Right lobe of liver (tissue), 6 donors: Measurements from ENCODE around the gene CDX2. TPM values are rescaled to one million over a fixed set of nuclear protein-coding genes. Genes with fewer than 3 reads are reported as not detected.
A peak's percentile ranks its signal among the peaks of the same experiment; 100 is the strongest.

Source experiments
- ATAC-seq, 4 donors: fragments of 200-7000 bp; cut with Tn5 transposase; one replicate each; pipeline ENCODE4 v1.9.1; 2020; ENCODE audit warnings: mild to moderate bottlenecking in 4 of 4, moderate library complexity in 4 of 4
- DNase-seq, 3 donors: peaks; one replicate each; pipeline ENCODE4 v3.0.0-alpha.2; 2020
- H3K27ac ChIP-seq, 3 donors: fragments of 200-600 bp; one replicate each; pipeline ENCODE4 v1.8.0; 2022
- H3K27me3 ChIP-seq, 2 donors: fragments of 200-600 bp; one replicate each; pipeline ENCODE4 v1.8.0; 2022
- H3K36me3 ChIP-seq, 4 donors: fragments of 200-600 bp; sonication (generic) in 1 of 4; one replicate each; pipeline versions ENCODE4 v1.5.1 to v1.8.0; 2017 to 2022; ENCODE audit warnings: control low read depth in 1 of 4
- H3K4me1 ChIP-seq, 4 donors: fragments of 200-600 bp; sonication (generic) in 1 of 4; one replicate each; pipeline versions ENCODE4 v1.5.1 to v1.8.0; 2017 to 2022; ENCODE audit warnings: control low read depth in 1 of 4
- H3K4me3 ChIP-seq, 3 donors: fragments of 200-600 bp; one replicate each; pipeline ENCODE4 v1.8.0; 2022
- H3K9me3 ChIP-seq, 4 donors: fragments of 200-600 bp; sonication (generic) in 1 of 4; one replicate each; pipeline versions ENCODE4 v1.5.1 to v1.8.0; 2017 to 2022; ENCODE audit warnings: control low read depth in 1 of 4
- POLR2A ChIP-seq: fragments of 450-650 bp; IDR thresholded peaks from one replicate; pipeline ENCODE4 v1.6.1; 2017; ENCODE audit warnings: antibody characterized with exemption, mild to moderate bottlenecking
- WGBS: methylation state at CpG from one replicate; pipeline ENCODE4 v1.1.6; 2018; ENCODE audit warnings: low coverage, low lambda C conversion rate; ENCODE audit not compliant: insufficient coverage; ENCODE audit errors: missing lambda C conversion rate; 5-methylcytosine and 5-hydroxymethylcytosine counted together
- intact Hi-C, 2 donors: fragments of 100-400 bp; cut with DNase I; formaldehyde crosslinking; loops; one replicate each; pipeline versions ENCODE4 v1.11.2 to v1.14.1; 2022
- total RNA-seq, 6 experiments: library from RNA; depleted of rRNA in 2 of 6; stranded (reverse); fragments of >200 nt in 2 of 6; fragmentation: NEBNext Ultra II Directional in 3 of 6; extraction: Animal tissue kit (Norgen Biotek cat#: 25700) in 3 of 6; gene quantifications; one replicate each; pipeline versions ENCODE4 v1.1.0 to v1.2.4, GENCODE V29; 2016 to 2023
- TF ChIP-seq, protein P1 (sequence below), 4 donors: fragments of 200-600 bp in 3 of 4; fragments of 450-650 bp in 1 of 4; IDR thresholded peaks; one replicate each; pipeline versions ENCODE4 v1.5.1 to v1.8.0; 2016 to 2022; ENCODE audit warnings: antibody characterized with exemption in 4 of 4, mild to moderate bottlenecking in 2 of 4
- donor health status: DM: no; HTN: yes; CAD: no.
- donor health status: DM: no; HTN: no; CAD: no.
- donor health status: DM: no; HTN: no; CAD: no.
- donor health status: DM: no; HTN: yes; CAD: no.
- donor health status: DM: no; HTN: yes; CAD: no.

Gene CDX2
- total RNA-seq, 6 experiments from 2014 or later, result not detected

DNA sequence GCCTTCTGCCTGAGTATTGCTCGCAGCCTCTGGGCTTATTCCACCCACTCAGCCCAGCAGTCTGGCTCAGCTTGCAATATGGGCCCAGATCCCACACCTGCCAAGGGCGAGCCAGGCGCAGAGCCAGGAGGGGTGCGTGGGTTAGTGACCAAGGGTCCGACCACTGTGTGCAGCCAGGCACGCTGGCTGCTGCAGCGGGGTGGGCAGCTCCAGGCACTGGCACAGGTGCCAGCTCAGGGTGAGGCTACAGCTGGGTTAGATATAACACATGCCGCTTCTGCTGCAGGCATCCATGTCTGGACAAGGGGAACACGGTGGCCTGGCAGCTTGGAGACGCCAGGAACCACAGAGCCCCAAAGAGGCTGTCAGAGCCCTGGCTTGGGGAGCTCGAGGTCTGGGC lies 31.9 kb upstream of the CDX2 start:
- no peak for DNase-seq
- no peaks in the 10 kb centered on the region for H3K36me3 ChIP-seq
- H3K4me3 ChIP-seq, result no peak overlapping the region
- H3K27me3 ChIP-seq, result no peaks in the 10 kb centered on the region
- TF ChIP-seq, protein P1, sequence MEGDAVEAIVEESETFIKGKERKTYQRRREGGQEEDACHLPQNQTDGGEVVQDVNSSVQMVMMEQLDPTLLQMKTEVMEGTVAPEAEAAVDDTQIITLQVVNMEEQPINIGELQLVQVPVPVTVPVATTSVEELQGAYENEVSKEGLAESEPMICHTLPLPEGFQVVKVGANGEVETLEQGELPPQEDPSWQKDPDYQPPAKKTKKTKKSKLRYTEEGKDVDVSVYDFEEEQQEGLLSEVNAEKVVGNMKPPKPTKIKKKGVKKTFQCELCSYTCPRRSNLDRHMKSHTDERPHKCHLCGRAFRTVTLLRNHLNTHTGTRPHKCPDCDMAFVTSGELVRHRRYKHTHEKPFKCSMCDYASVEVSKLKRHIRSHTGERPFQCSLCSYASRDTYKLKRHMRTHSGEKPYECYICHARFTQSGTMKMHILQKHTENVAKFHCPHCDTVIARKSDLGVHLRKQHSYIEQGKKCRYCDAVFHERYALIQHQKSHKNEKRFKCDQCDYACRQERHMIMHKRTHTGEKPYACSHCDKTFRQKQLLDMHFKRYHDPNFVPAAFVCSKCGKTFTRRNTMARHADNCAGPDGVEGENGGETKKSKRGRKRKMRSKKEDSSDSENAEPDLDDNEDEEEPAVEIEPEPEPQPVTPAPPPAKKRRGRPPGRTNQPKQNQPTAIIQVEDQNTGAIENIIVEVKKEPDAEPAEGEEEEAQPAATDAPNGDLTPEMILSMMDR (IDR thresholded peaks at IDR 0.05), result no peak
- no peak for TF ChIP-seq POLR2A
- no CpG with 5 or more reads among the region's 11 CpGs for WGBS
- peak in 1 of 4 donors; percentile 14 for ATAC-seq
- intact Hi-C loops, result no loop called here
- H3K27ac ChIP-seq, result no peak overlapping the region
- no peaks in the 10 kb centered on the region for H3K4me1 ChIP-seq
- H3K9me3 ChIP-seq, result no peaks in the 10 kb centered on the region

DNA sequence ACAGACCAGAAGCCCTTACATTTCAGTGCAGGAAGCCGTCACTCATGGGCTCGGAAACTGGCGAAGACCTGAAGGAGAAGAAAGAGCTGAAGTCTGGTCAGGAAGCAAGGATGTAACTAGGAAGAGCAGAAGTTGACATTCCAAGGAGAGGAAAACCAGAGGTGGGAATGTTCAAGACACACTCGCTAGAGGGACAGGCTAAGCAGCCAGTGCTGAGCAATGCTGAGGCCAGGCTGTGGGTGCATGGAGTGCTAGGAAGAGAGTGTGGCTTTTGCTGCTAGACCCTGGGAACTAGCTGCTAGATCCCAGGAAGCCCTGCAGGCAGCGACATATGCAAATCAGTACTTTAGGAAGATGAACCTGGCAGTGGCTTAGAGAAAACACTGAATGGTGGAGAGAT lies 31.5 kb upstream of the CDX2 start:
- ATAC-seq (peak in 2 of 4 donors; percentile 30 to 34), DNase-seq (no peak)
- Histone ChIP-seq H3K27me3 (no peaks in the 10 kb centered on the region), H3K27ac (no peak overlapping the region), H3K9me3 (no peaks in the 10 kb centered on the region), H3K36me3 (no peaks in the 10 kb centered on the region), H3K4me1 (no peaks in the 10 kb centered on the region), H3K4me3 (no peak overlapping the region)
- no peak for TF ChIP-seq POLR2A
- TF ChIP-seq, protein P1 (IDR thresholded peaks at IDR 0.05), result no peak
- intact Hi-C loops, result no loop called here
- WGBS, result 51% methylated on average over 3 of the region's 5 CpGs

DNA sequence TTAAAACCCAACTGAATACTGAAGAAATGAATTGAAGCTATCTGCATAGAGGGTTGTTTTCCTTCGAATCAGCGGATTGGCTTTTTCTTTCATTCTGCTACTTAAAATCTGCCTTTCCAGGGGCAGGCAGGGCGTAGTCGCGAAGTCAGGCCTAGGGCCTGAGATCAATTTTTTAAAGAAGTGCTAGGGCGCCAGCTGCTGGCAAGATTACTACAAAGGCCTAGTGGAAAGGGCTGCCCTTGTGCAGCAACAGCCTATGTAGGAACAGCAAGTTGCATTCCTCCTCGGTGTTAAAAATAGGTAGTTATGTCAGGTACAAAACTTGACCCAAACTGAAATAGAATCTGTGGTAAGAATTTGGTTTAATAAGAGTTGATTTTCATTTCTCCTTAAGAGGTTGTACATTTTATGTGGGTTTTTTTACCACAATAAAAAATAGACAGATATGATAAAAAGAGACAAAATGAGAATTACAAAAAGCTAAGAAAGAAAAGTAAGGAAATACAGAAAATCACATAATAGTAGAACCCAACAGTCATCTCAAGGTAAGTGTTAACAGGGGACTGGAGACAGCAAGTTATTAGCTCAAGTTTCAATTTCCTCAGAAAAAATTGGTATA lies 28.9 kb upstream of the CDX2 start:
- H3K4me3 ChIP-seq, result no peak overlapping the region
- H3K27ac ChIP-seq, result no peak overlapping the region
- H3K9me3 ChIP-seq, result no peaks in the 10 kb centered on the region
- no peaks in the 10 kb centered on the region for H3K36me3 ChIP-seq
- DNase-seq, result no peak
- ATAC-seq, result peak; percentile 50 to 63 (median 58)
- 66% methylated on average over 7 of the region's 7 CpGs for WGBS
- intact Hi-C loops, result no loop called here
- H3K27me3 ChIP-seq, result no peaks in the 10 kb centered on the region
- no peak for TF ChIP-seq POLR2A
- TF ChIP-seq, protein P1 (IDR thresholded peaks at IDR 0.05), result peak in 3 of 4 donors; percentile 17 to 35 (median 23)
- no peaks in the 10 kb centered on the region for H3K4me1 ChIP-seq

DNA sequence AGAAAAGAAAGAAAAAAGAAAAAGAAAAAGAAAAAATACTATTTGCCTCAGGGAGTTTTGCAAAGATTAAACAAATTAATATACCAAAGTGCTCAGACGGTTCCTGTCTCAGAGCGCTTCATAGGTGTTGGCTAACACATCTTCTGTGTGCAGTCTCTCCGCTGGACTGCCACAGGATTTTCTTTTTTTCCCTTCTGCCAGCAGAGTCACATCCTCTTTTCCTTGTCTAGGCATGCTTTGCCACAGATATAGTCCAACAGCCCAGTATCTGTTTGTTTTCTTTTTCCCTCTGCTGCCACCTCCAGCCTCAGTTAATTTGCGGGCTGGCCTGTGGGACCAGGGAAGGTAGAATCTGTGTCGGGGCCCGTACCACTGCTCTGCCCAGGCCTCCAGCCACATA lies 22.8 kb upstream of the CDX2 start:
- Histone ChIP-seq H3K27me3 (no peaks in the 10 kb centered on the region), H3K27ac (no peak overlapping the region), H3K4me1 (no peaks in the 10 kb centered on the region), H3K4me3 (no peak overlapping the region), H3K9me3 (no peaks in the 10 kb centered on the region), H3K36me3 (no peaks in the 10 kb centered on the region)
- DNase-seq (no peak), ATAC-seq (no peak)
- TF ChIP-seq, protein P1 (IDR thresholded peaks at IDR 0.05), result no peak
- TF ChIP-seq POLR2A, result no peak
- intact Hi-C loops, result no loop called here
- WGBS, result 75% methylated on average over 6 of the region's 6 CpGs
